Measurements from ENCODE around the gene ADA. TPM values are rescaled to one million over a fixed set of nuclear protein-coding genes. Genes with fewer than 3 reads are reported as not detected.

The ADA gene
- total RNA-seq, 2 donors from 2014 or later: 12.8 to 15.9 TPM

DNA sequence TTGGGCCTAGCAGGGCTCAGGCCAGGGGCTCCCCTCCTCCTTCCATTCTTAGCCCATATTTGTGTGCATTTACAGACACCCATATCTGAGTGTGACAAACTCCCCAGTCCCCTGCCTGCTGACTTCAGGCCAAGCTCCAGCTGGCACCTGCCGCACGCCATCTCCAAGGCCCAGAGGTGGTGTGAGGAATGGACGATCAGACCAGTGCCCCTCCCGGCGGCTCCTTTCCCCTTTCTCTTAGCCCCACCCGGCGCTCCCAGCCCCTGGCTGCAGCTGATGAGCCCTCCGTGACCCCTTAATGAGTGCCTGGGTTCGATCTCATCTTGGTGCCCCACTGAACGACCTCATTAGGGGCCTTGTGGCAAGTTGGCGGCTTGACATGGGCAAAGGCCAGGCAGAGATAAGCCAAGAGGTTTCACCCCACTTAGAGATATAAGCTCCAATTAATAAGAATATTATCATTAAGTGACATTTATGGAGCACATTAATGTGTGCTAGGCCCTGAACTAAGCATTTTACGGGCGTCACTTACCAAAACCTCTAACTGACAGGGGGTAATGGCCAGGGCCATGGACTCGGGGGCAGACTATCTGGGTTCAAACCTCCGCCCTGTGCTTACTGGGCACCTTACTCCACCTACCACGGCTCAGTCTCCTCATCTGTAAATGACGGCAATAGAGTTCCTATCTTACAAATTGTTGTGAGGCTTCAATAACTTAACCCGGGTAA, 17.5 kb downstream of the ADA start:
- no peaks in the 10 kb centered on the region for H3K4me1 ChIP-seq (ENCODE audit: control insufficient read depth, insufficient read depth, low read length)
- DNase-seq: no peak
- H3K27ac ChIP-seq (ENCODE audit: low read depth, low read length): no peak overlapping the region
- Mint-ChIP-seq H3K27ac (no peak overlapping the region), H3K9me3 (peaks cover 8% of the 10 kb centered on the region), H3K36me3 (ENCODE audit: low read depth) (peaks cover 6% of the 10 kb centered on the region), H3K27me3 (ENCODE audit: insufficient read depth) (peaks cover 2% of the 10 kb centered on the region), H3K4me3 (no peak overlapping the region), H3K4me1 (no peaks in the 10 kb centered on the region)
- peaks cover 13% of the 10 kb centered on the region for H3K9me3 ChIP-seq (ENCODE audit: control insufficient read depth, low read length)
- no peak overlapping the region for H3K9ac ChIP-seq (ENCODE audit: extremely low read depth, low read length, poor library complexity, severe bottlenecking)
- WGBS, 2 experiments (ENCODE audit: insufficient coverage in 1 of 2, insufficient read length in 1 of 2): 88% methylated on average over 11 to 18 of the region's 18 CpGs
- TF ChIP-seq CTCF (conservative IDR thresholded peaks at IDR 0.05): no peak
- H3K4me3 ChIP-seq (ENCODE audit: low read length): no peak overlapping the region
- H3K36me3 ChIP-seq (ENCODE audit: control insufficient read depth, insufficient read depth, low read length): no peaks in the 10 kb centered on the region
- no peaks in the 10 kb centered on the region for H3K27me3 ChIP-seq (ENCODE audit: control insufficient read depth, insufficient read depth, low read length, poor library complexity, severe bottlenecking)

GRCh38 chr20:44633187-44633810, 18.2 kb downstream of the ADA start:
- DNase-seq: no peak
- Mint-ChIP-seq H3K27me3 (ENCODE audit: insufficient read depth) (peaks cover 2% of the 10 kb centered on the region), H3K4me3 (no peak overlapping the region), H3K27ac (no peak overlapping the region), H3K36me3 (ENCODE audit: low read depth) (peaks cover 4% of the 10 kb centered on the region), H3K4me1 (no peaks in the 10 kb centered on the region), H3K9me3 (peaks cover 8% of the 10 kb centered on the region)
- Histone ChIP-seq H3K27ac (ENCODE audit: low read depth, low read length) (no peak overlapping the region), H3K4me1 (ENCODE audit: control insufficient read depth, insufficient read depth, low read length) (no peaks in the 10 kb centered on the region), H3K27me3 (ENCODE audit: control insufficient read depth, insufficient read depth, low read length, poor library complexity, severe bottlenecking) (no peaks in the 10 kb centered on the region), H3K9me3 (ENCODE audit: control insufficient read depth, low read length) (peaks cover 13% of the 10 kb centered on the region), H3K4me3 (ENCODE audit: low read length) (no peak overlapping the region), H3K9ac (ENCODE audit: extremely low read depth, low read length, poor library complexity, severe bottlenecking) (no peak overlapping the region), H3K36me3 (ENCODE audit: control insufficient read depth, insufficient read depth, low read length) (no peaks in the 10 kb centered on the region)
- 80 to 91% methylated on average over 2 to 3 of the region's 3 CpGs for WGBS, 2 experiments (ENCODE audit: insufficient coverage in 1 of 2, insufficient read length in 1 of 2)
- TF ChIP-seq CTCF (conservative IDR thresholded peaks at IDR 0.05): no peak

- H3K36me3 ChIP-seq (ENCODE audit: control insufficient read depth, insufficient read depth, low read length): no peaks in the 10 kb centered on the region
- DNase-seq: no peak
- H3K4me3 ChIP-seq (ENCODE audit: low read length): no peak overlapping the region
- H3K9me3 ChIP-seq (ENCODE audit: control insufficient read depth, low read length): peaks cover 4% of the 10 kb centered on the region
- no peak for TF ChIP-seq CTCF (conservative IDR thresholded peaks at IDR 0.05)
- Mint-ChIP-seq H3K9me3 (peaks cover 3% of the 10 kb centered on the region), H3K27me3 (ENCODE audit: insufficient read depth) (peaks cover 2% of the 10 kb centered on the region), H3K27ac (peak overlapping the region; percentile 68), H3K36me3 (ENCODE audit: low read depth) (peaks cover 4% of the 10 kb centered on the region), H3K4me1 (peaks cover 3% of the 10 kb centered on the region), H3K4me3 (no peak overlapping the region)
- no peaks in the 10 kb centered on the region for H3K27me3 ChIP-seq (ENCODE audit: control insufficient read depth, insufficient read depth, low read length, poor library complexity, severe bottlenecking)
- WGBS, 2 experiments (ENCODE audit: insufficient coverage in 1 of 2, insufficient read length in 1 of 2): 84 to 90% methylated on average over 7 to 8 of the region's 8 CpGs
- H3K4me1 ChIP-seq (ENCODE audit: control insufficient read depth, insufficient read depth, low read length): peaks cover 4% of the 10 kb centered on the region
- H3K9ac ChIP-seq (ENCODE audit: extremely low read depth, low read length, poor library complexity, severe bottlenecking): no peak overlapping the region
- H3K27ac ChIP-seq (ENCODE audit: low read depth, low read length): no peak overlapping the region
Measured at GRCh38 chr20:44632103-44632752, 19.3 kb downstream of the ADA start.
